Calu3 (cell line): ENCODE measurements around the gene SLX9. TPM values are rescaled to one million over a fixed set of nuclear protein-coding genes. Genes with fewer than 3 reads are reported as not detected.

Experiments
- BruUV-seq: library from RNA; stranded (reverse); fragments of 400-500 nt; replicated peaks from 2 replicates; lab custom pipeline; 2021; lab: Mats Ljungman, UMichigan
- CTCF ChIA-PET: fragments of 300-600 bp; sonication (Branson Sonifier 250); formaldehyde crosslinking; loops from one replicate; lab custom pipeline; 2022; ENCODE audit warnings: antibody characterized with exemption; lab: Charles Lee
- DNase-seq: peaks from one replicate; pipeline ENCODE4 v3.0.0; 2022
- H3K27ac Mint-ChIP-seq: one replicate; pipeline ENCODE4 v1.8.0; 2022; ENCODE audit warnings: mixed read lengths; ENCODE audit not compliant: unreplicated experiment
- H3K27me3 Mint-ChIP-seq: one replicate; pipeline ENCODE4 v1.8.0; 2022; ENCODE audit warnings: mixed read lengths; ENCODE audit not compliant: unreplicated experiment
- H3K36me3 Mint-ChIP-seq: one replicate; pipeline ENCODE4 v1.8.0; 2022; ENCODE audit warnings: mild to moderate bottlenecking, moderate library complexity, mixed read lengths; ENCODE audit not compliant: insufficient read depth, unreplicated experiment
- H3K4me1 Mint-ChIP-seq: one replicate; pipeline ENCODE4 v1.8.0; 2022; ENCODE audit warnings: mild to moderate bottlenecking, low read depth, mixed read lengths; ENCODE audit not compliant: unreplicated experiment
- H3K4me3 Mint-ChIP-seq: one replicate; pipeline ENCODE4 v1.8.0; 2022; ENCODE audit warnings: mild to moderate bottlenecking, low read depth, moderate library complexity, mixed read lengths; ENCODE audit not compliant: unreplicated experiment
- H3K9me3 Mint-ChIP-seq: one replicate; pipeline ENCODE4 v1.8.0; 2022; ENCODE audit warnings: low read depth, mixed read lengths; ENCODE audit not compliant: unreplicated experiment
- intact Hi-C: fragments of 100-400 bp; cut with micrococcal nuclease; formaldehyde crosslinking; loops from one replicate; pipeline ENCODE4 v1.10.0; 2022; ENCODE audit not compliant: unreplicated experiment
- total RNA-seq: library from RNA; stranded (reverse); gene quantifications from 2 replicates; pipeline ENCODE4 v1.2.3, GENCODE V29; 2022
- TF ChIP-seq, protein P1 (sequence below): fragments of 200-600 bp; IDR thresholded peaks from one replicate; pipeline ENCODE4 v1.8.0; 2022; ENCODE audit warnings: antibody characterized with exemption; ENCODE audit not compliant: unreplicated experiment

The SLX9 gene
- total RNA-seq, 1 experiment from 2014 or later, result 24.6 TPM

DNA sequence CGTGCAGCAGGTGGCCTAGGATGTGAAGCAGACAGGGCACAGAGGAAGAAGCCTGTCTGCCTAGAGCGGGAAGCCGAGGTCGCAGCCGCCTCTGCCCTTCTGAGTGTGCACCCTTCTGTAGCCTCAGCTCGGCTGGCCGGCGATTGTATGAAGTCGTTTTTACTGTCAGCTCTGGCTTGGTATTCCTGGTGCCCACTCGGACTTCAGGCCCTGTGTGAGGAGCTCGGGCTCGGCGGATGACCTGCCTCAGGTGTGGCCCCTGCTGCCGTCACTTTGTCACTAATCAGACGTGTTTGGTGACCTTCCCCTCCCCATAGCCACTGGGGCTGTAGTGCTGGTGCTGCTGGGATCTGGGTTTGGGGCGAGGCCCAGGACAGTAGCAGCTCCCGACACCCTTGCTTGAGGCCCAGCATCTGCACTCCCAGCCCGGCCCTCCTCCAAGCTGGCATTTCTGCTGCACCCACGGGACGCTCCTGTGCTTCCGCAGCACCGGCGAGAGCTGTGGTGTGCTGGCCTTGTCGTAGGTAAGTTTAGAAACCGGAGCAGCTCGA lies 18.1 kb downstream of the SLX9 start:
- TF ChIP-seq, protein P1, sequence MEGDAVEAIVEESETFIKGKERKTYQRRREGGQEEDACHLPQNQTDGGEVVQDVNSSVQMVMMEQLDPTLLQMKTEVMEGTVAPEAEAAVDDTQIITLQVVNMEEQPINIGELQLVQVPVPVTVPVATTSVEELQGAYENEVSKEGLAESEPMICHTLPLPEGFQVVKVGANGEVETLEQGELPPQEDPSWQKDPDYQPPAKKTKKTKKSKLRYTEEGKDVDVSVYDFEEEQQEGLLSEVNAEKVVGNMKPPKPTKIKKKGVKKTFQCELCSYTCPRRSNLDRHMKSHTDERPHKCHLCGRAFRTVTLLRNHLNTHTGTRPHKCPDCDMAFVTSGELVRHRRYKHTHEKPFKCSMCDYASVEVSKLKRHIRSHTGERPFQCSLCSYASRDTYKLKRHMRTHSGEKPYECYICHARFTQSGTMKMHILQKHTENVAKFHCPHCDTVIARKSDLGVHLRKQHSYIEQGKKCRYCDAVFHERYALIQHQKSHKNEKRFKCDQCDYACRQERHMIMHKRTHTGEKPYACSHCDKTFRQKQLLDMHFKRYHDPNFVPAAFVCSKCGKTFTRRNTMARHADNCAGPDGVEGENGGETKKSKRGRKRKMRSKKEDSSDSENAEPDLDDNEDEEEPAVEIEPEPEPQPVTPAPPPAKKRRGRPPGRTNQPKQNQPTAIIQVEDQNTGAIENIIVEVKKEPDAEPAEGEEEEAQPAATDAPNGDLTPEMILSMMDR, result no peak
- CTCF ChIA-PET, result no interaction called here
- Mint-ChIP-seq H3K27me3 (no peaks in the 10 kb centered on the region), H3K4me1 (no peaks in the 10 kb centered on the region), H3K27ac (no peak overlapping the region), H3K4me3 (no peak overlapping the region), H3K9me3 (no peaks in the 10 kb centered on the region), H3K36me3 (peaks cover 12% of the 10 kb centered on the region)
- no peak for DNase-seq
- intact Hi-C loops, result no loop called here
- no TSS peak for BruUV-seq

DNA sequence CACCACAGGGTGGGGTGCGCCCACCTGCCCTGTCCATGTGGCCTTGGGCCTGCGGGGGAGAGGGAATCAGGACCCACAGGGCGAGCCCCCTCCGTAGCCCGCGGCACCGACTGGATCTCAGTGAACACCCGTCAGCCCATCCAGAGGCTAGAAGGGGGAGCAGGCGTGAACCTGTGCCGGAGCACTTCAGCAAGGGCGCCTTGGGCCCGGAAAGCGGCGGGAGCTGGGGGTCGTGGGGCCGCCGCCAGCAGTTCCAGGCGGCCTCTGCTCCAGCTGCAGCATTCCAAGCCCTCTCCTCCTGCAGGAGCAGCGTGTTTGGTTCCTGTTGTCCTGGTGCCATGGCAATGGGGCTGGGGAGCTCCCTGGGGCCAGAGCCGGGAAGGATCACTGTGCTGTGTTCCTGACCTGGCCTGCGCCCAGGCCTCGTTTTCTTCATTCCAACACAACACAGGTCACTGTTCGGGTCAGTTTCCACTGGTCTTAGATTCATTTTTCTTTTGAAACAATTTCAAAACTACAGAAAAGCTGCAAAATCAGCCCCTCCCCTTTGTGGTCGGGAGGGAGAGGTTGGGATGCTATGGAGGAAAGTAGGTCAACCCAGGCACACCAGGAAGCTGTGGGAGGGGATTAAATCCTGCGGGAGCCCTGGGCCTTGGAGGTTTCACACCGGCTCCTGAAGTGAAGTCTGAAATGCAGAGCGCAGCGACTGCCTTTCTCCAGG lies 18.8 kb downstream of the SLX9 start:
- Mint-ChIP-seq H3K27me3 (no peaks in the 10 kb centered on the region), H3K4me3 (no peak overlapping the region), H3K9me3 (no peaks in the 10 kb centered on the region), H3K27ac (no peak overlapping the region), H3K4me1 (no peaks in the 10 kb centered on the region), H3K36me3 (peaks cover 11% of the 10 kb centered on the region)
- CTCF ChIA-PET, result no interaction called here
- TF ChIP-seq, protein P1, result no peak
- intact Hi-C loops, result no loop called here
- no TSS peak for BruUV-seq
- no peak for DNase-seq

DNA sequence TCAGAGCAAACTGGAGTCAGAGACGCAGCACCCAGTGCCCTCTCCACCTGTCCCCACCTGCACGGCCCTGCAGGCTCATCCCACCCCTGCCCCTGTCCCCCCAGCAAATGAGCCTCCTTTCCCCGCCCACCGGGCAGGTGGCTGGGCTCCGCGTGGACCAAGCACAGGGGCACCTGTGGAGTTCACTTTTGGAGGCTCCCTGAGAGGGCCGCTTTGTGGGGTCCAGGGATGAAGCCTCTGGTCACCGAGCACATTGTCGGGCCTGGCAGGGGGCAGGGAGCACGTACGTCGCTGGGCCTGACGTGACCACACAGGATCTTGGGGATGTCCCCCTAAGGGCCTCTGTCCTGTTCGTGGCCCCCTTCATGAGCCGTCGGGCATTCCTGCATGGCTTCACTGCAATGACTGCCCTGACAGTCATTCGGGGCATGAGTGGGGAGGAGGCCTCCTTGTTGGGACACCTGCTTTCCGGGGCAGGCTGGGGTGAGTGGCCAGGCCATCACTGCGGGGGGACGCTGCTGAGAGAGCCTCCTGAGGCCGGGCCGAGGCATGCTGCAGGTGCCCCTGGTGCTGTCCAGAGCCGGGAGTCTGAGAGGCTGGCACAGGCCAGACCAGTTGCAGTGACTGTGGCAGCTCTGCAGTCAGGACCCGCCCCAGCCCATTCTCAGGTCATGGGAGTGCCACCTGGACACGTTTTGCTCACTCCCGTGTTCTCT lies 19.7 kb downstream of the SLX9 start:
- Mint-ChIP-seq H3K27ac (no peak overlapping the region), H3K4me3 (no peak overlapping the region), H3K4me1 (no peaks in the 10 kb centered on the region), H3K36me3 (peaks cover 7% of the 10 kb centered on the region), H3K27me3 (no peaks in the 10 kb centered on the region), H3K9me3 (no peaks in the 10 kb centered on the region)
- BruUV-seq, result no TSS peak
- DNase-seq, result no peak
- intact Hi-C loops, result no loop called here
- CTCF ChIA-PET, result no interaction called here
- TF ChIP-seq, protein P1, result no peak

DNA sequence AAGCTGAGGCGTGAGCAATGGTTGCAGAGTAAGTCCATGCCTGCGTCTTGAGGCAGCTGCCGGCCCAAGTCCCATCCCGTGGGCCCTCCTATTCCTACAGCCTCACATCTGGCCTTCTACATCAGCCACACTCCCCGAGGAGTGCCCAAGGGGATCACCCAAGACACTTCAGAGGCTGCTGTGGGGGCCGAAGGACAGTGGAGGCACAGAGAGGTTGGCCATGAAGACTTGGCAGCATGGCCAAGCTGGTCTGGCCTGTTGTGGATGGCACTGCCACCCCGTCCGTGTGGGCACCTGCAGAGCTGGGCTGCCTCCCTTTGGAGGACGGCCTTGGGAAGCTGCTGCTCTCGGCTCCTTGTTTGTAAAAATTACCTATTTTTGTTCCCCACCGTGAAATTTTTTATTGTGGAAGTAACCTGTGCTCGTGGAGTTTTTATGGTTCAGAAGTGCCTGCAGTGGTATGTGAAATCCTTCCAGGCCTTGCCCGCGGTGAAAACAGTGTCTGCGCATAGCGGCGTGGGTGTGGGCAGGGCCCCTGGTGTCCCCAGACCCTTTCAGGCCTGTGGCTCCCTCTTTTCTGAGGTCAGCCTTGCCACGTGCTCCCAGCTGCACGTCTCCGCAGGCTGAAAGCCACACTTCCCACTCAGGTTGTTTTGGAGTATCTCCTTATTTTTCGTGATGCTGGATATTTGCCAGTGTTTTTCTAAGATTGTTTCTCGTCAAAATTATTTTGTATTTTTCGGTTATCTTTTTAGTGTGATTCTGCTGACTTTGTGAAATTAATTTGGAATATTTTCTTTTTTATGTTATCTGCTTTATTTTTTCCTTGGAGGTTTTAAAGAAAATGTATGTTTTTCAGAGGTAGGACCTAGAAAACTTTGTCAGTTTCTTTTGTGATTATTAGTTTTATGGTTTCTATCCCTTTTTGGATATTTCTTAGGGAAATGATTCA lies 20.6 kb downstream of the SLX9 start:
- CTCF ChIA-PET, result no interaction called here
- H3K27ac Mint-ChIP-seq, result no peak overlapping the region
- BruUV-seq, result no TSS peak
- no peak for DNase-seq
- TF ChIP-seq, protein P1, result no peak
- no peaks in the 10 kb centered on the region for H3K4me1 Mint-ChIP-seq
- H3K9me3 Mint-ChIP-seq, result no peaks in the 10 kb centered on the region
- intact Hi-C loops, result no loop called here
- peaks cover 4% of the 10 kb centered on the region for H3K36me3 Mint-ChIP-seq
- no peak overlapping the region for H3K4me3 Mint-ChIP-seq
- no peaks in the 10 kb centered on the region for H3K27me3 Mint-ChIP-seq
